Measurements from ENCODE around the gene CLTCL1.

DNA sequence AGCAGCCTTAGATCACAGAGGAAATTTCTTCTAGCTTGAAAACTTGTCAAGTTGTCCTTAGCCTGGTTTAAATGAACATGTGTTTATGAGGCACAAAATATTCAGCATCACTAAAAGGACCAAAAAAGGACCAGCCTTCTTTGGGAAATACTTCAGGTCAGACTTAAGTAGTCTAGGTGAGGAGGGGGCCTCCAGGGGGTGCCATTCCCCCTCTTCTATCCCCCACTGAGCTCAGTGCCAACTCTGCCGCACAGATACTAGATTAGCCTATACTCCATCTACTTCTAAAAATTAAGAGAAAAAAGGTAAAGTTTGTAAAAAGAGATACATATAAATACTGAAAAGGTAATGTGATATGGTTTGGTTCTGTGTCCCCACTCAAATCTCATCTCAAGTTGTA is 20.6 kb downstream of the CLTCL1 start:
- TF ChIP-seq GATA2 (IDR thresholded peaks at IDR 0.05; ENCODE audit: low read depth, low read length) (no peak), GATA3 (IDR thresholded peaks at IDR 0.05; ENCODE audit: low read depth, low read length) (no peak)

All from SH-SY5Y (cell line).